HG02588 (cell line): ENCODE results near the gene PPEF1.

Source experiments
- ATAC-seq: cut with Tn5 transposase; IDR thresholded peaks from one replicate; pipeline ENCODE4 v1.9.1; 2021; ENCODE audit warnings: mild to moderate bottlenecking, moderate library complexity; ENCODE audit not compliant: unreplicated experiment

The PPEF1 gene

GRCh38 chrX:18875256-18875878, 167.9 kb downstream of the PPEF1 start:
- no peak for ATAC-seq

GRCh38 chrX:18877469-18877868, 170.0 kb downstream of the PPEF1 start:
- no peak for ATAC-seq
